Thyroid gland (tissue), 4 donors: ENCODE measurements around the gene MGAT5.

ENCODE experiments used
- CTCF ChIP-seq, 6 experiments: fragments of 200-600 bp in 3 of 6; fragments of 450-650 bp in 3 of 6; sonication (generic) in 3 of 6; IDR thresholded peaks; one replicate each; pipeline ENCODE4 v1.5.1; 2016 to 2019; ENCODE audit warnings: antibody characterized with exemption in 6 of 6, mild to moderate bottlenecking in 2 of 6, inconsistent platforms in 1 of 6, moderate library complexity in 1 of 6
- POLR2A ChIP-seq, 2 donors: fragments of 450-650 bp; IDR thresholded peaks; one replicate each; pipeline ENCODE4 v1.6.1; 2017; ENCODE audit warnings: antibody characterized with exemption in 2 of 2, mild to moderate bottlenecking in 2 of 2, moderate library complexity in 1 of 2

- TF ChIP-seq CTCF (IDR thresholded peaks at IDR 0.05) = no peak
- no peak for TF ChIP-seq POLR2A (IDR thresholded peaks at IDR 0.05)
These were observed 147.9 kb downstream of the MGAT5 start for GRCh38 chr2:134401789-134402188.
